C4-2B (cell line): ENCODE results near the gene ELANE.

ENCODE experiments used
- ZFX ChIP-seq: fragments of 450-650 bp; IDR thresholded peaks from 2 replicates; pipeline ENCODE4 v1.6.1; 2017
- TF ChIP-seq, protein P1 (sequence below): fragments of 450-650 bp; conservative IDR thresholded peaks from 2 replicates; pipeline ENCODE4 v1.5.1; 2017; ENCODE audit warnings: mild to moderate bottlenecking

DNA sequence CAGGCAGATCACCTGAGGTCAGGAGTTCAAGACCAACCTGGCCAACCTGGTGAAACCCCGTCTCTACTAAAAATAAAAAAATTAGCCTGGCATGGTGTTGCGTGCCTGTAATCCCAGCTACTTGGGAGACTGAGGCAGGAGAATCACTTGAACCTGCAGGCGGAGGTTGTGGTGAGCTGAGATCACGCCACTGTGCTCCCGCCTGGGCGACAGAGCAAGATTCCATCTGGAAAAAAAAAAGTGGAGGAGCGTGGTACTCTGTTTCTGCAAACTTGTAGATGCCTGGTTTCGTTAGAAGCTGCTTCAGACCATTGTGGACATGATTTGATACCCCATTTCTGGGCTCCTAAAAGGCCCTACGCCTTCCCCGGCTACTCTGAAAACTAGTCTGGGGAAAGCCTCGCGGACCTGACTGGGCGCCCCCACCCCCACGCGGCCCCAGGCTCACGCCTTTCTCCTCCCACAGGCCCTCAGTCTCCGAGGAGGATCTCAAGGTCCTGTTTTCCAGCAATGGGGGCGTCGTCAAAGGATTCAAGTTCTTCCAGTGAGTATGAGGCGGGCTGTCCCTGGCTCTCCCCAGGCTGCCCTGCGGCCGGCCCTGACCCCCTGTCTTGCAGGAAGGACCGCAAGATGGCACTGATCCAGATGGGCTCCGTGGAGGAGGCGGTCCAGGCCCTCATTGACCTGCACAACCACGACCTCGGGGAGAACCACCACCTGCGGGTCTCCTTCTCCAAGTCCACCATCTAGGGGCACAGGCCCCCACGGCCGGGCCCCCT, 41.8 kb upstream of the ELANE start:
- TF ChIP-seq, protein P1, sequence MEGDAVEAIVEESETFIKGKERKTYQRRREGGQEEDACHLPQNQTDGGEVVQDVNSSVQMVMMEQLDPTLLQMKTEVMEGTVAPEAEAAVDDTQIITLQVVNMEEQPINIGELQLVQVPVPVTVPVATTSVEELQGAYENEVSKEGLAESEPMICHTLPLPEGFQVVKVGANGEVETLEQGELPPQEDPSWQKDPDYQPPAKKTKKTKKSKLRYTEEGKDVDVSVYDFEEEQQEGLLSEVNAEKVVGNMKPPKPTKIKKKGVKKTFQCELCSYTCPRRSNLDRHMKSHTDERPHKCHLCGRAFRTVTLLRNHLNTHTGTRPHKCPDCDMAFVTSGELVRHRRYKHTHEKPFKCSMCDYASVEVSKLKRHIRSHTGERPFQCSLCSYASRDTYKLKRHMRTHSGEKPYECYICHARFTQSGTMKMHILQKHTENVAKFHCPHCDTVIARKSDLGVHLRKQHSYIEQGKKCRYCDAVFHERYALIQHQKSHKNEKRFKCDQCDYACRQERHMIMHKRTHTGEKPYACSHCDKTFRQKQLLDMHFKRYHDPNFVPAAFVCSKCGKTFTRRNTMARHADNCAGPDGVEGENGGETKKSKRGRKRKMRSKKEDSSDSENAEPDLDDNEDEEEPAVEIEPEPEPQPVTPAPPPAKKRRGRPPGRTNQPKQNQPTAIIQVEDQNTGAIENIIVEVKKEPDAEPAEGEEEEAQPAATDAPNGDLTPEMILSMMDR = no peak
- no peak for TF ChIP-seq ZFX
